GM18861 (cell line): Measurements from ENCODE around the gene RAD54L.

Experiments
- ATAC-seq: cut with Tn5 transposase; IDR thresholded peaks from one replicate; pipeline ENCODE4 v1.9.1; 2021; ENCODE audit not compliant: unreplicated experiment

Gene RAD54L

DNA sequence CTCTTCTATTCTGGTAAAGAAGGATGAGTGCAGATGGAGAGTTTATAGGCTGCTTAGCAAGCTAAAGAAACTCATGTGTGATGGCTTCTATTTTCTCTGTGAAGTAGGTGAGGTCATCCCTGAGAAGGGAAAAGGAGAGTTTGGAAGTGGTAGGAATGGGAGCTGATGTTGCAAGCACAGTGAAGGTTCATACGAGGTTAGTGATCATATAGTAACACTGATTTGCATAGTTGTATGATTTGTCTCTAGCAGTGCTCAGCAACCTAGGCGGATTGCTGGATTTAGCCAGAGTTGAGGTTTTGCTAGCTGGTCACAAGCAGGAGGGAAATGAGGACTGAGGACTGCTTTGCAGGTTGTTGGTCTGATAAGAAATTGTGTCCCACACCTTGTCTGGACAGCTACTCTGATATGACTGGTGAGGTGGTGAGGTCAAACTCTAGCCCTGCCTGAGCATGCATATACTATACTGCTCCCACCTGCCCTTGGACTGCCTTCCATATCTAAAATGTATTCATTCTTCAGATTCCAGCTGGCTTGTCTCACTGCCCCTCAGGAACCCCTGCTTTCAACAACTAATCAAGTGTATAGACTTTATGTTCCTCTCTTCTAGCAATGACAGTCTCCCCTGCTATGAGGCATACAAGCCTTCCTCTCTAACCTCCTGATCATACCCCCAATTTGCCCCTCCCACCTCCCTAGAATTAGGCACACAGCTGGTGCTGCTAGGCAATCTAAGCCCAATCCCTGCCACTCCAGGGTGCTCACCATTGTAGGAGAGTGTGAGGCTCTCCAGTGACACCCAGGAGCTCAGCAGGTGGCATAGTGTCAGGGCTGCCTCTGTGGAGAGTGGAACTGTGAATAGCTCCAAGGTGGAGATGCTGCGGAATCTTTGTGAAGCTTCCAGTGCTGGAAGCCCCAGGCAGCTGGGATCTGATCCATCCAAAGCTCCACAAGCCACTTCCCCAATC is 37.3 kb downstream of the RAD54L start:
- ATAC-seq: no peak

DNA sequence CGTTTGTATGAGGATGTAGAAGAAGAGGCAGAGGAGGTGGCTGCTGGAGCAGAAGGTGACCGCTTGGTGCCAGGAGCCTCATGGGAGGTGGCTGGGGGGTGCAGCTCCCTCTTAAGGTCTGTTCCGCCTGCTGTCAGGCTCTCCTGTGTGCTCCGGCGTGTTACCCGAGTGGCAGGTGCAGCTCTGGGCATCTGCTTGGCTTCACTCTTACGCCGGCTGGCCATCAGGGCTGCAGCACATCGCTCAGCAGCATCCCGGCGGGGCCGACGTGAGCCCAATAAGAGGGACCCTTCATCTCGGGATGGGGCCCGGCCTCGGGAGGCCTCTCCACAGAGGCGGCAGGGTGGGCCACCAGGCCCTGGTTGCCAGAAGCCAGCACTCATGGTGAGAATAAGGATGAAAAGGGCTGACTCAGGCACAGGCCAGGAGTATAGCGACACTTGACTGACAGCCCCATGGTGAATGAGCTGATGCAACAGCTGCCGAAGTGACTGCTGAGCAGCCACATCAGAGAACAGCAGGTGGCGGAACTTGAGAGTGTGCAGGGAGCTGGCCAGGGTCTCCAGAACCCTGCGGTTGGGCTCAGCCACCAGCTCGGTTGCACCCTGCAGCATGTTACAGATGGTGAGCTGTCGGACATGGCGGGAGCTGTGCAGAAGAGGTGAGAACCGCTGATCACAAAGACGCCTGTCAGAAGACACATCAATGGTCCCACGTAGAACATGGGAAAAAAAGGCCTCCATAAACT is 38.3 kb downstream of the RAD54L start:
- no peak for ATAC-seq

DNA sequence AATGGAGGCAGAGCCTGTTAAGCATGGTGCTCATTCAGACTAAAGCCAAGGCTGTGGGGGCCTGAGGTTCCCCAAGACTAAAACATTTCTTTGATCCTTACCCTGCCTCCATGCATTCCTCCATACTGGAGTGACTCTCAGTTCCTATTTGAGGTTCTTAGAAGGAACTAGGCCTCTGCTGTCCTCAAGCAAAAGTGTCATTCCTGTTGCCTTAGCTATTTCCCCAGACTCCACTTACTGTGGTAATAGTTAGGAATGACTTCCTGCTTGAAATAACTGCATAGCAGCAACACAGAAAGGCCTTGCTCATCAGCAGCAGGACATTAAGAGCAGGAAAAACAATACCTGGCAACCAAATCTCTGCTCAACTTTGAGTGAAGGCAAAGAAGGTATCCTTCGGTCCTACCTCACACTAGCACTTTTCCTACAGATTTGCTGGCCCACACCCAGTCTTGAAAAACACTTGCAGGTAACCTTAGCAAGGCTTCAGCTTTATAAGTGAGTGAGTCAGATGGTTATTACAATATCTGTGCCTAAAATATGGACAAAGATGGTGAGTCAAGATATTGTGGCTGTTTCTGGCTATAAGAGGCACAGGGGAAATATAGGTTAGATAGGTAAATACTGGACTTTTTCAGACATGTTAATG is 41.0 kb downstream of the RAD54L start:
- ATAC-seq: no peak

DNA sequence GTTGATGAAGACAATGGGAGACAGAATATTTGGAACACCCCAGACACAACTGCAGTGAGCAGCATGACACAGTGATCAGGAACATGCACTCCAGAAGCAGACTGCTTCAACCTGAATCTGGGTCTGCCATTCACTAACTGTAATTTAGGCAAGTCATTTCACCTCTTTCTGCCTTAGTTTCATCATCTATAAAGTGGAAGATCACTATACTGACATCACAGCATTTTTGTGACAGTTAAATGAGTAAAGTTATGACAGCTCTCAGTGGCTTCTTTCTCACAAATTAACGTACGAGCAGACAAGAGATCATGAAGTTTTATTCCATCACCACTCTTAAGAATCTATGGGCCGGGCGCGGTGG is 41.6 kb downstream of the RAD54L start:
- no peak for ATAC-seq

DNA sequence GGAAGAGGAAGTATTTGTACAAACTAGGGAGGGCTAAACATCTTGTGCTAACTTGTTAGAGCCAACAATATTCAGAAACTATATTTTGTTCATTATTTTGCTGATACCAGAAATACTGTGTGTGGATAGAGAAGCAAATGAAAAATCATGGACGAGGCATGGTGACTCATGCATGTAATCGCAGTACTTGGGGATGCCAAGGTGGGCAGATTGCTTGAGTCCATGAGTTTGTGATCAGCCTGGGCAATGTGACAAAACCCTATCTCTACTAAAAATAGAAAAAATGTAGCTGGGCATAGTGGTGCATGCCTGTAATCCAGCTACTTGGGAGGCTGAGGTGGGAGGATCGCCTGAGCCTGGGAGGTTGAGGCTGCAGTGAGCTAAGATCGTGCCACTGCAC is 42.4 kb downstream of the RAD54L start:
- ATAC-seq: no peak

DNA sequence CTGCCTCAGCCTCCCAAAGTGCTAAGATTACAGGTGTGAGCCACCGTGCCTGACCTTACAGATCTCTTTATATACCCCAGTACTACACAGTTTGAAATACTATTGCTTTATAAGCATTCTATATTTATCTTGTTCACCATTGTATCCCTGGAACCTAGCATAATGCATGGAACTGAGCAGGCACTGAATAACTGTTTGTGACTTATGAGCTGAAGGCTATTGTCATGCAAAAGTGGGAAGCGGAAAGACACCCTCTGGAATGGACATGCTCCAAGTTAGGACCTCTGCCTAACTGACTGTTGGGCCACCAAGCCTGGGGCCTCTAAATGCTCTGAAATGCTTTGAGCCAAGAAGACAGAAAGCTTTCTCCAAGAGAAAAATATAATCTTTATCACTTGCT is 47.7 kb downstream of the RAD54L start:
- ATAC-seq: no peak

DNA sequence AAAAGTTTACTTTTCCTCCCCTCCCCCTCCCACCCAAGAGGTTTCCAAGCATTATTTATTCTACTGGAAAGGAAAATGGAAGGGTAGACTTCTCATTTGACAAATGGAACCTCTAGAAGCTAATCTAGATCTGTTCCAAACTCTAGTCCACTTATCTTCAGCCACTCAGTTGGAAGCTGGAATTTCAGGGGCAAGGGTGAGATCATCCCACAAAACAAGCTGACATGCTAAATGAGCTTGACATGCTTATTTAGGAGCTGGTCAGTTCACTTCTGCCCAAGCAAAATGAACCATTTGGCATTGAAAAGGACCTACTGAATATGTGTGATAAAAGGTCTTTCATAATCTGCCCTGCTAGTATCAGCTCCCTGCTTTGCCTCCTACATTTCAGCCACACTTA is 50.8 kb downstream of the RAD54L start:
- ATAC-seq: no peak

DNA sequence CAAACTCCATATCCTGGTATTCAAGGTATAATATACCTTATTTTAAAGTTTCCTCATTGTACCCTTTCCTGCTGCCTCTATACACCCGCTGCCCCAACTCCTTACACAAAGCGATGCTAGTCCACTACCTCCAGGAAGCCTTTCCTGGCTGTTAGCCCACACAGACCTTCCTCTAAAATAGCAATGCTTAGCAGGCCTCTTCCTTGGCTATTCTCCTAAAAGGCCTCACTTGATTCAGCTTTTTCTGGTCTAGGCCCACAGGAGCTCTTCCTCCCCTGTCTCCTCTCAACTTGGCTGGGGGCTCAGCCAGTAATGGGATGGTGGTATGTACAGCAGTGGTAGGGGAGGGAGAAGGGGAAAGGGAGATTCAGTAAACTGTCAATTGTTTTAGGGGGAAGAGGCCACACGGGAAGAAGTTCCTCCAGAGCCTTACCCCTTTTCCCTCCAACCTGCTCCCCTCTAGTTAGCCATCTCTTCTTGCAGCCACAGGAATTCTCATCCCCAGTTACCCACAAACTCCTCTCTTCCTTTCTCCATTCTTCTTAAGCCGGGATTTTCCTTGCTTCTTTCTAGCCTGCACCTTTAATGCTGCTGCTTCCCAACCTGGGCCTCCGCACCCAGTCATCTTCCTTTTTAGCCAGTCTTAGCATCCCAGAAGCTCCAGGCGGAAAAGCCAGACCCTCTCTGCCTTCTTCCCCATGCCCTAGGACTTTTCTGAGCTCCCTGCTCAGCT is 53.3 kb downstream of the RAD54L start:
- no peak for ATAC-seq

DNA sequence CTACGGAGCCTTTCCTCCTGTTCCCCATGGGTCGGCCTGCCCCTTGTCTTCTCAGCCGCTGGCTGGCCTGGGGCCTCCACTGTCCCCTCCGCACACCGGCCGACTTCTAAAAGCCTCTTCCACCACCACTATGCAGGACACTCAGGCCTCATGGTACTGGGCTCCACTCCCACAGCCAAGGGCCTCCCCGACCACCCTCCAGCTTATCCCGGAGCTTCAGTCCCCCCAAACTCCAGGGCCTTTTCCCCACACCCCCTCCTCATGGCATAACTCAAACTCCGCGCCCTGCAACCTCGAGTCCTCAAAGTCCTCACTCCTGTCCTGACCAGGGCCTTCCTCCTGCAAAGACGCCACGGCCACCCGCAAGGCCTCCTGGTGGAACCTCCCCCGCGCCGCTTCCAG is 53.8 kb downstream of the RAD54L start:
- no peak for ATAC-seq

DNA sequence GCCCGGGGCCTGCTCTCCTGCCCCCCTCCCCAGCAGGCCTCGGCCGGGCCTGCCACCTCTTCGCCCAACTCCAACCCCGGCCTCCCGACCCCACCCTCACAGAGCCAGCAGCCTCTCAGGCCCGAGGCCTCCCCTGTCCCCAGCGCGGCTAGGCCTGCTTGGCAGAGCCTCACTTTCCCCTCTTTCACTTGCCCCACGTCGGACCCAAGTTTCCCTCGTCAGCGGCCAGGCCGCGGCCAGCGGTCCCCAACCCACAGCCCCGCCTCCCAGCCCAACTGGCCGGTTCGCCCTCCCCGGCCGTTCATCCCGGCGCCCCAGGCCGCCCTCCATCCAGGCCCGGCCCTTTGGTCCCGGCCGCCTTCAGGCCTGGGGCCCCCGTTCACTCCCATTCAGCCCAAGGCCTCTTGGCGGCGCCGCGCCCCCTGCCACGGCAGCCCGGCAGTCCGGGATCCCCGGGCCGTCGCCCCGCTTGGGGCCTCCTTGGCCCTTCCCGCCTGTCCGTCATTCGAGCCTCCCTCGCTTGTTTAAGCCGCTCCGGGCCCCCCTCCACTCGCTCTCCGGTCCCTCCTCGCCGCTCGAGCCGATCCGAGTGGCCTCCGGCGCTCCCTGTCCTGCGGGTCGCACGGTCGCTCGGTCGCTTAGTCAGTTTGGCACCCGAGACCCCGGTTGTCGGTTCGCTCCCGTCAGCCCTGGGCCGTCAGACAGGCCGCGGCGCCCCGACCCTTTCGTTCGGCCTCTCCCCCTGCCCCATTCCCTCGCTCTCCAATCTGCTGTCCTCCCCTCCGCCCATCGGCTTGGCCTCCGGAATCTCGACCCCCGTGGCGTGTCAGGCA is 54.5 kb downstream of the RAD54L start:
- peak; percentile 22 for ATAC-seq

DNA sequence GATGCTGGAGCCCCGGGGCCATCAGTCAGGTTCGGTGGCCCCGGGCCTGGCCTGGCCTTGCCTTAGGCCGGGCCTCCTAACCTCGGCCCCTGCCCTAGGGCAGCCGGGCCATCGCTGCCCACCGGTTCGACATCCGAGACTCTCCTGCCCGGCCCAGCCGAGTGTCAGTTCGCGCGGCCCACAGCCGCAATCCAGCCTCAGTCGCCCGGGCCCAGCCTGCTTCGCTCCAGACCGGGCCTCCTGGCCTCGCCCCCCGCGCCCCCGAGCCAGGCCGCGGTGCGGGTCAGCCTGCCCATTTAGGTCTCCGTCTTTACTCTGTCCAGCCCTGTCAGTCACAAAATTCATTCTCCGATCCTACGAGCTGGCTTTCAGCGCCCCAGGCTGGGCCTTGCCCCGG is 55.1 kb downstream of the RAD54L start:
- peak; percentile 2 for ATAC-seq

DNA sequence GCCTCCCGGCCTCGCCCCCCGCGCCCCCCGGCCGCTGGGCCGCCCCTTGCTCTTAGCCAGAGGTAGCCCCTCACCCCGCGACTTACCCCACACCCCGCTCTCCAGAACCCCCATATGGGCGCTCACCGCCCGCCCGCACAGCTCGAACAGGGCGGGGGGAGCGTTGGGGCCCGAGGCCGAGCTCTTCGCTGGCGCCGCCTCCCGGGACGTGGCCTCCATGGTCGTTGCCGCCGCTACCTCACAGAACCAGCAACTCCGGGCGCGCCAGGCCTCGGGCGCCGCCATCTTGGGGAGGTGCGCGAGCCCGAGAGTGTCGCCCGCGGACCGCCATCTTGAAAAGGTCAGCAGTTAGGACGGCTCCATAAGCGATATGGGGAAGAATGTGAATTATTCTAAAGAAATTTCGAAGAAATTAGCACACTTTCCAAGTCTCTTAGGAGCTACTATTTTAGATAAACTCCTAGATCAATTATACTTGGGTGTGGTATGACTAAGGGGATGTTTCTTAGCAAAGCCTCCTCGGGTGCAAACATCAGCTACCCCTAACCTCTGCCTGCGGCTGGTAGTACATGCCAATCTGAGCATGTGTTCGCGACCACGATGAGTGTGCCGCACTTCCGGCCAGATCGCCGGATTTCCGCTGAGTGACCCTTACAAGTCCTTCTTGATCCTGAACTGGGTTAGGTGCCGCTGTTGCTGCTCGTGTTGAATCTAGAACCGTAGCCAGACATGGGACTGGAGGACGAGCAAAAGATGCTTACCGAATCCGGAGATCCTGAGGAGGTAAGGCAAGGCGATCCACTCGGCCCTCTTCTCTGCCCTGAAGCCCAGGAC is 55.7 kb downstream of the RAD54L start, which contains the start of the genes LRRC41 and UQCRH:
TSS of gene LRRC41 (minus strand) at position 579 of the 834 bp plus-strand sequence. CDS start at position 285, 294 bp downstream.
TSS of gene UQCRH (plus strand) at position 661 of the 834 bp plus-strand sequence. CDS start at position 730, 69 bp downstream.
- peak; percentile 79 for ATAC-seq

DNA sequence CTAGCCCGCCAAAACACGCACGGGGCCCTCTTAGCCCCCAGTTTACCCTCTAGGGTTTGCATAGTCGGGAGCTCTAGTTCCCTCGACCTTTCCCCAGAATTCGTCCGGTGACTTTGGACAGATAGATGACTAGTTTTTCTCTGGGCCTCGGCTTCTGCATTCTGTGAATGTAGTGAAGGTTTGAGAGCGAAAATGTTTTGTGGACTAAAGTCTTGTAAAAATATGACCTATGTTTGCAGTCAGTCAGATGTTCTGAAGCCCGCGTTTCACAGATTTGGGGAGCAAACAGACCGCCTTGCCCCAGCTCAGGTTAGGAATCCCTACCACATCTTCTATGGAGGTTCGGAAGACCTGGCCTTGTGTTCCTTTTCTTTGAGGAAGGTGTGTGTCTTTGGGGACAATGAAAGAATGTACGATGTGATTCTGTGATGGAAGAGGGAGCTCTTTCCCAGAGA is 56.3 kb downstream of the RAD54L start:
- ATAC-seq: no peak

DNA sequence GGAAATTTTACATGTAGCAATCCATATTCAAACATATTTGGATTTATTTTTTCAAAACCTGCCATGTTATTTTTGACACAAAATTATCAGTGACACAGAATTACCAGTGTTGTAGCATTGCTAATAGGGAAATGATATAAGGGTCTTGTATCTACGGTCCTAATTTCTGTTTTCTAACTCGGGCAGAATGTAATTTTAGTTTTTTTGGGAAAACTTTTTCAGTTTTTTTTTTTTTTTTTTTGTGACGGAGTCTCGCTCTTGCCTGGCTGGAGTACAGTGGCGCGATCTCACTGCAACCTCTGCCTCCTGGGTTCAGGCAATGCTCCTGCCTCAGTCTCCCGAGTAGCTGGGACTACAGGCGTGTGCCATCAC is 58.6 kb downstream of the RAD54L start:
- no peak for ATAC-seq

DNA sequence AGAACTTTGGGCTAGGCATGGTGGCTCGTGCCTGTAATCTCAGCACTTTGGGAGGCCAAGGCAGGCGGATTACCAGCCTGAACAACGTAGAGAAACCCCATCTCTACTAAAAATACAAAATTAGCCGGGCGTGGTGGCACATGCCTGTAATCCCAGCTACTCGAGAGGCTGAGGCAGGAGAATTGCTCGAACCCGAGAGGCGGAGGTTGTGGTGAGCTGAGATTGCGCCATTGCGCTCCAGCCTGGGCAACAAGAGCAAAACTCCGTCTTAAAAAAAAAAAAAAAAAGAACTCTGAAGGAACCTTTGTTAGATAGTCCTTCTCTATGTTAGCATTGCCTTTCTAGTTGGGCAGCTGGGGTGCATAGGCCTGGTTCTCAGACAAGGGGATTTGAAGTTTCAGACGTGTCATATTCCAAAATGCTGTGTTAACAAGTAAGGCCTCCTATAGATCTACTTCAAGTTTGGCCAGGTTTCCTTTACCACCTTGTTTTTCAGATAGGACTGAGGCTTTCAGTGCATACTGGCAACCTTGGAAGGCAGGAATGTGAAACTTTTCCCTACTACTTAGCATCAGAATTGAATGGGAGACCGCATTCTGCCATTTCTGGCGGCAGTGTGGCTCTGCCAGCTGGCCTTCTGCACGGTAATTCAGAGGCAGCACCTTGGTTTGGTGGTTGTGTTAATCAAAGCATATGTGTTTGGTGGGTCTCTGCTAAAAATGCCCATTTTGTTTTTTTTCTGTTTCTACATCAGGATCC is 62.0 kb downstream of the RAD54L start:
- no peak for ATAC-seq

DNA sequence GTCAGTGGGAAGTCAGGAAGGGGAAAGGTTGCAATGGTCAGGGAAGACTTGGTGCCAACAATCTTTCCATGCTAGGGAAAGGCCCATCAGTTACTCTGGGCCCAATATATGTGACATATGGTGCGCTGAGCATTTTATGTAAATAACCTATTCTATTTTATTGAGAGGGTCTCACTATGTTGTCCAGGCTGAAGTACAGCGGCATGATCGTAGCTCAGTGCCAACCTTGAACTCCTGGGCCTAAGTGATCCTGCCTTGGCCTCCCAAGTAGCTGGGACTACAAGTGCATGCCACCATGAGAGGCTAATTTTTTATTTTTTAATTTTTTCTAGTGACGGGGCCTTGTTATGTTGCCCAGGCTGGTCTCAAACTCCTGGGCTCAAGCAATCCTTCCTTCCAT is 62.8 kb downstream of the RAD54L start:
- no peak for ATAC-seq

DNA sequence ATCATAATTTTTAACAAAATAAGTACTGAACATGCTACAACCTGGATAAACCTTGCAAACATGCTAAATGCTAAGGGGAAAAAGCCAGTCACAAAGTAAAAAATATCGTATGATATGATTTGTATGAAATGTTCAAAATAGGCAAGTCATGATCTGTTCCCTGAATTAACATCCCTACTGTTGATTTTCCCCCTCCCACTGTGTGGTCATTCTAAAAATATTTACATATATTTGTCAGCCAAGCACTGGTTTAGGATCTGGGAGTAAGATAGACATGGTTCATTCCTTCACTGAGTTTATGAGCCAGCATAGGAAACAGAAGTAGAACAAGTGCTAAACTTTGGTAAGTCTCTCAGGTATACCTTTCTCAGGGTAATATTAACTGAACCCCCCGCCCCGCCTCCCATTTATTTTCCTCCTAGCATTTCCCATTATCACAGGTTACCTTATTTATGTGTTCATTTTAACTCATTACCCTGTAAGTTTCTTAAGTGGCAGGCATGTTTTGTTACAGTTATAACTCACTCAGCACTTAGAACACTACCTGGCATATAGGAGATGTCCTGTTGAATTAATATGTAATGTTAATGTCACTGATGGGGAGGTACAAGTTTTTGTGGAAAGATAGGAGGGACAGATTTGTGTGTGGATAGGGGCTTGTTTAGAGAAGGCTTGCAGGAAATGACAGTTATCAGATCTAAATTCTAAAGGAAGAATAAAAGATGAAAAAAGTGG is 68.3 kb downstream of the RAD54L start:
- no peak for ATAC-seq

DNA sequence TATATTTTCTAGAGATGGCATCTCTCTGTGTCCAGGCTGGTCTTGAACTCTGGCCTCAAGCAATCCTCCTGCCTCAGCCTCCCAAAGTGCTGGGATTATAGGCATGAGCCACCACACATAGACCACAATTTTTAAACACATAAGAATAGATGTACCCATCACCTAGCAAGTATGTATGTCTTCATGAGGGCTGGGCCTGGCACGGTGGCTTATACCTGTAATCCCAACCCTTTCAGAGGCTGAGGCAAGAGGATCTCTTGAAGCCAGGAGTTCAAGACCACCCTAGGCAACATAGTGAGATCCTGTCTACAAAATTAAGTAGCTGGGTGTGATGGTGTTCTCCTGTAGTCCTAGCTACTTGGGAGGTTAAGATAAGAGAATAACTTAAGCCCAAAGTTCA is 69.8 kb downstream of the RAD54L start:
- ATAC-seq: no peak
